K562 (cell line): ENCODE results near the gene BRD3. TPM values are rescaled to one million over a fixed set of nuclear protein-coding genes. Genes with fewer than 3 reads are reported as not detected.

ENCODE experiments used
- CHD1 ChIP-seq: fragments of 200-600 bp; sonication (generic); IDR thresholded peaks from one replicate; pipeline ENCODE4 v1.6.1; 2012; ENCODE audit warnings: mild to moderate bottlenecking, moderate library complexity, low read length, inconsistent platforms
- CREBBP ChIP-seq: IDR thresholded peaks from one replicate; pipeline ENCODE4 v1.6.1; 2012; ENCODE audit warnings: low read depth, mild to moderate bottlenecking, control low read depth, inconsistent platforms, low read length
- EP400 ChIP-seq: fragments of 450-650 bp; IDR thresholded peaks from 2 replicates; pipeline ENCODE4 v1.6.1; 2017; ENCODE audit warnings: antibody characterized with exemption, mild to moderate bottlenecking, moderate library complexity
- HNRNPL ChIP-seq: fragments of 200-400 bp; formaldehyde crosslinking; IDR thresholded peaks from 2 replicates; pipeline ENCODE4 v1.6.1; 2017; ENCODE audit warnings: low read depth, mild to moderate bottlenecking, low read length
- MAFK ChIP-seq: IDR thresholded peaks from 2 replicates; pipeline ENCODE4 v1.6.1; 2011; ENCODE audit warnings: low read length, improper control_type of control experiment
- MEIS2 ChIP-seq: fragments of 450-650 bp; IDR thresholded peaks from 2 replicates; pipeline ENCODE4 v1.6.1; 2014; ENCODE audit warnings: mild to moderate bottlenecking; ENCODE audit not compliant: partially characterized antibody
- NCOR1 ChIP-seq: fragments of 450-650 bp; IDR thresholded peaks from 2 replicates; pipeline ENCODE4 v1.6.1; 2016; ENCODE audit warnings: mild to moderate bottlenecking, moderate library complexity
- NONO ChIP-seq, 2 experiments: fragments of 200-400 bp in 1 of 2; fragments of 450-650 bp in 1 of 2; formaldehyde crosslinking in 1 of 2; IDR thresholded peaks; 2 replicates each; pipeline ENCODE4 v1.6.1; 2017; ENCODE audit warnings: low read depth in 2 of 2, mild to moderate bottlenecking in 2 of 2, moderate library complexity in 2 of 2, low read length in 1 of 2
- SMARCC2 ChIP-seq: fragments of 450-650 bp; IDR thresholded peaks from 2 replicates; pipeline ENCODE4 v1.6.1; 2017; ENCODE audit warnings: antibody characterized with exemption, moderate library complexity, mild to moderate bottlenecking, low read depth
- SRSF1 ChIP-seq: fragments of 200-400 bp; formaldehyde crosslinking; IDR thresholded peaks from 2 replicates; pipeline ENCODE4 v1.6.1; 2017; ENCODE audit warnings: mild to moderate bottlenecking, low read depth, low read length, moderate library complexity
- TARDBP ChIP-seq: fragments of 450-650 bp; IDR thresholded peaks from 2 replicates; pipeline ENCODE4 v1.6.1; 2016
- ZNF143 ChIP-seq: sonication (generic); formaldehyde crosslinking; IDR thresholded peaks from 2 replicates; pipeline ENCODE4 v1.9.0; 2022; ENCODE audit warnings: mild to moderate bottlenecking, missing genetic modification reagents
- polyA plus RNA-seq, 8 experiments: library from polyadenylated mRNA; depleted of rRNA in 4 of 8; stranded (reverse) in 5 of 8; unstranded in 3 of 8; fragments of >200 nt; fragmentation: Nextera tagmentation in 2 of 8; fragmentation: Illumina TruSeq in 1 of 8; extraction: Ambion mirVana in 2 of 8; extraction: Trizol in 1 of 8; gene quantifications; 2 replicates each; pipeline versions ENCODE4 v1.2.1 to v1.2.3, GENCODE V29; 2011 to 2014; ENCODE audit warnings: inconsistent platforms in 1 of 8, missing spikeins in 1 of 8
- total RNA-seq, 7 experiments: library from RNA; depleted of rRNA in 6 of 7; stranded (reverse); fragments of >200 nt in 6 of 7; fragmentation: Illumina TruSeq in 2 of 7; extraction: Trizol in 2 of 7; gene quantifications; 2 replicates each; pipeline versions ENCODE4 v1.2.1 to v1.2.3, GENCODE V29; 2011 to 2021; ENCODE audit warnings: low replicate concordance in 1 of 7
- TF ChIP-seq, protein P1 (sequence below): IDR thresholded peaks from 3 replicates; pipeline ENCODE4 v1.6.1; 2011; ENCODE audit warnings: borderline replicate concordance, mild to moderate bottlenecking; ENCODE audit not compliant: insufficient read length, insufficient read depth
- TF ChIP-seq, protein P2 (sequence below): fragments of 450-650 bp; IDR thresholded peaks from 2 replicates; pipeline ENCODE4 v1.6.1; 2018; ENCODE audit not compliant: partially characterized antibody
- TF ChIP-seq, protein P3 (sequence below): fragments of 250-450 bp; sonication (Bioruptor Pico); IDR thresholded peaks from 2 replicates; pipeline ENCODE4 v1.8.0; 2022; ENCODE audit warnings: moderate library complexity, mild to moderate bottlenecking, inconsistent platforms
- TF ChIP-seq, protein P4 (sequence below): sonication (generic); formaldehyde crosslinking; IDR thresholded peaks from 2 replicates; pipeline ENCODE4 v1.8.0; 2022; ENCODE audit warnings: mild to moderate bottlenecking, missing genetic modification reagents
- TF ChIP-seq, protein P5 (sequence below), 2 experiments: fragments of 450-650 bp in 1 of 2; sonication (generic) in 1 of 2; formaldehyde crosslinking; conservative IDR thresholded peaks; 2 replicates each; pipeline versions ENCODE4 v1.4.0 to v1.8.1; 2020 to 2022; ENCODE audit warnings: mild to moderate bottlenecking in 1 of 2, missing genetic modification reagents in 1 of 2
- TF ChIP-seq, protein P6 (sequence below), 2 experiments: IDR thresholded peaks; 2 replicates each; pipeline ENCODE4 v1.6.1; 2011; ENCODE audit warnings: borderline replicate concordance in 1 of 2, control low read depth in 1 of 2, low read depth in 1 of 2, low read length in 1 of 2, mild to moderate bottlenecking in 1 of 2, mixed read lengths in 1 of 2, moderate library complexity in 1 of 2; ENCODE audit not compliant: insufficient read depth in 1 of 2, insufficient read length in 1 of 2, poor library complexity in 1 of 2, severe bottlenecking in 1 of 2; ENCODE audit errors: extremely low read depth in 1 of 2

The BRD3 gene
- total and polyA plus RNA-seq, 9 of the 15 experiments (the other 6 are each of a cell fraction or from before 2014, with no cell fraction given): 0.82 to 37.1 (median 4.2) TPM

DNA sequence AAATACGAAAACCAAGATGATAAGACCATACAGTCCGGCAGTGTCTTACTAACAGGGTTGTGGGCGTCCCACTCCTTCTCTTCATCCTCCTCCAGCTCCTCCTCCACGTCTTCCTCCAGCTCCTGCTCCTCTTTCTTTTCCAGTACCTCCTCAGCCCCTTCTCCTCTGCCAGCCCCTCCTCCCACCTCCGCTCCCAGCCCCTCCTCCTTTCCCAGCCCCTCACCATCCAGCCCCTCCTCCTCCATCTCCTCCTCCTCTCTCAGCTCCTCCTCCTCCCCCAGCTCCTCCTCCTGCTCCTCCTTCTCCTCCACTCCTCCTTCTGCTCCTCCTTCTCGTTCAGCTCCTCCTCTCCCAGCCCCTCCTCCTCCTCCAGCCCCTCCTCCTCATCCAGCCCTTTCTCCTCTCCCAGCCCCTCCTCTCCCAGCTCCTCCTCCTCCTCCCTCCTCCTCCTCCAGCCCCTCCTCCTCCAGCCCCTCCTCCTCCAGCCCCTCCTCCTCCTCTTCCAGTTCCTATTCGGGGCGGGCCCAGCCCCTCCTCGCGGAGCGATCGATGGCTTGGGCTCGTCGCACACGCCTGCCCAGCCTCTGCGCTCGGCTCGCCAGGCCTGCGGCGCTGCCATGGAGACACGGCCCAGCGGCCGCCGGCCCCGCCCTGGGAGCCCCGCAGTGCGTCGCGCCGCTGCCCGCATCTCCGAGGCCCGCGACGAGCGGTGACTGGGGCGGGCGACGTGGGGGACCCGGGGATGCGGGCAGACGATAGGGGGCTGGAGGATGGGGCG, 42.8 kb downstream of the BRD3 start, which contains the start of gene BRD3OS (continued):
- TF ChIP-seq, protein P1, sequence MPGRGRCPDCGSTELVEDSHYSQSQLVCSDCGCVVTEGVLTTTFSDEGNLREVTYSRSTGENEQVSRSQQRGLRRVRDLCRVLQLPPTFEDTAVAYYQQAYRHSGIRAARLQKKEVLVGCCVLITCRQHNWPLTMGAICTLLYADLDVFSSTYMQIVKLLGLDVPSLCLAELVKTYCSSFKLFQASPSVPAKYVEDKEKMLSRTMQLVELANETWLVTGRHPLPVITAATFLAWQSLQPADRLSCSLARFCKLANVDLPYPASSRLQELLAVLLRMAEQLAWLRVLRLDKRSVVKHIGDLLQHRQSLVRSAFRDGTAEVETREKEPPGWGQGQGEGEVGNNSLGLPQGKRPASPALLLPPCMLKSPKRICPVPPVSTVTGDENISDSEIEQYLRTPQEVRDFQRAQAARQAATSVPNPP: no peak
- no peak for TF ChIP-seq CREBBP
- TF ChIP-seq, protein P2, sequence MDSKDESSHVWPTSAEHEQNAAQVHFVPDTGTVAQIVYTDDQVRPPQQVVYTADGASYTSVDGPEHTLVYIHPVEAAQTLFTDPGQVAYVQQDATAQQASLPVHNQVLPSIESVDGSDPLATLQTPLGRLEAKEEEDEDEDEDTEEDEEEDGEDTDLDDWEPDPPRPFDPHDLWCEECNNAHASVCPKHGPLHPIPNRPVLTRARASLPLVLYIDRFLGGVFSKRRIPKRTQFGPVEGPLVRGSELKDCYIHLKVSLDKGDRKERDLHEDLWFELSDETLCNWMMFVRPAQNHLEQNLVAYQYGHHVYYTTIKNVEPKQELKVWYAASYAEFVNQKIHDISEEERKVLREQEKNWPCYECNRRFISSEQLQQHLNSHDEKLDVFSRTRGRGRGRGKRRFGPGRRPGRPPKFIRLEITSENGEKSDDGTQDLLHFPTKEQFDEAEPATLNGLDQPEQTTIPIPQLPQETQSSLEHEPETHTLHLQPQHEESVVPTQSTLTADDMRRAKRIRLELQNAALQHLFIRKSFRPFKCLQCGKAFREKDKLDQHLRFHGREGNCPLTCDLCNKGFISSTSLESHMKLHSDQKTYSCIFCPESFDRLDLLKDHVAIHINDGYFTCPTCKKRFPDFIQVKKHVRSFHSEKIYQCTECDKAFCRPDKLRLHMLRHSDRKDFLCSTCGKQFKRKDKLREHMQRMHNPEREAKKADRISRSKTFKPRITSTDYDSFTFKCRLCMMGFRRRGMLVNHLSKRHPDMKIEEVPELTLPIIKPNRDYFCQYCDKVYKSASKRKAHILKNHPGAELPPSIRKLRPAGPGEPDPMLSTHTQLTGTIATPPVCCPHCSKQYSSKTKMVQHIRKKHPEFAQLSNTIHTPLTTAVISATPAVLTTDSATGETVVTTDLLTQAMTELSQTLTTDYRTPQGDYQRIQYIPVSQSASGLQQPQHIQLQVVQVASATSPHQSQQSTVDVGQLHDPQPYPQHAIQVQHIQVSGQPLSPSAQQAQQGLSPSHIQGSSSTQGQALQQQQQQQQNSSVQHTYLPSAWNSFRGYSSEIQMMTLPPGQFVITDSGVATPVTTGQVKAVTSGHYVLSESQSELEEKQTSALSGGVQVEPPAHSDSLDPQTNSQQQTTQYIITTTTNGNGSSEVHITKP: no peak
- TF ChIP-seq, protein P3, sequence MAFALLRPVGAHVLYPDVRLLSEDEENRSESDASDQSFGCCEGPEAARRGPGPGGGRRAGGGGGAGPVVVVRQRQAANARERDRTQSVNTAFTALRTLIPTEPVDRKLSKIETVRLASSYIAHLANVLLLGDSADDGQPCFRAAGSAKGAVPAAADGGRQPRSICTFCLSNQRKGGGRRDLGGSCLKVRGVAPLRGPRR (CRISPR knock-in tag): no peak
- no peak for TF ChIP-seq MEIS2
- TF ChIP-seq EP400: no peak
- TF ChIP-seq, protein P4, sequence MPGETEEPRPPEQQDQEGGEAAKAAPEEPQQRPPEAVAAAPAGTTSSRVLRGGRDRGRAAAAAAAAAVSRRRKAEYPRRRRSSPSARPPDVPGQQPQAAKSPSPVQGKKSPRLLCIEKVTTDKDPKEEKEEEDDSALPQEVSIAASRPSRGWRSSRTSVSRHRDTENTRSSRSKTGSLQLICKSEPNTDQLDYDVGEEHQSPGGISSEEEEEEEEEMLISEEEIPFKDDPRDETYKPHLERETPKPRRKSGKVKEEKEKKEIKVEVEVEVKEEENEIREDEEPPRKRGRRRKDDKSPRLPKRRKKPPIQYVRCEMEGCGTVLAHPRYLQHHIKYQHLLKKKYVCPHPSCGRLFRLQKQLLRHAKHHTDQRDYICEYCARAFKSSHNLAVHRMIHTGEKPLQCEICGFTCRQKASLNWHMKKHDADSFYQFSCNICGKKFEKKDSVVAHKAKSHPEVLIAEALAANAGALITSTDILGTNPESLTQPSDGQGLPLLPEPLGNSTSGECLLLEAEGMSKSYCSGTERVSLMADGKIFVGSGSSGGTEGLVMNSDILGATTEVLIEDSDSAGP (CRISPR knock-in tag): no peak
- no peak for TF ChIP-seq SMARCC2
- TF ChIP-seq CHD1: no peak
- TF ChIP-seq, protein P5, sequence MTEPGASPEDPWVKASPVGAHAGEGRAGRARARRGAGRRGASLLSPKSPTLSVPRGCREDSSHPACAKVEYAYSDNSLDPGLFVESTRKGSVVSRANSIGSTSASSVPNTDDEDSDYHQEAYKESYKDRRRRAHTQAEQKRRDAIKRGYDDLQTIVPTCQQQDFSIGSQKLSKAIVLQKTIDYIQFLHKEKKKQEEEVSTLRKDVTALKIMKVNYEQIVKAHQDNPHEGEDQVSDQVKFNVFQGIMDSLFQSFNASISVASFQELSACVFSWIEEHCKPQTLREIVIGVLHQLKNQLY (CRISPR knock-in tag; conservative IDR thresholded peaks at IDR 0.05): no peak
- no peak for TF ChIP-seq HNRNPL
- TF ChIP-seq, protein P6, sequence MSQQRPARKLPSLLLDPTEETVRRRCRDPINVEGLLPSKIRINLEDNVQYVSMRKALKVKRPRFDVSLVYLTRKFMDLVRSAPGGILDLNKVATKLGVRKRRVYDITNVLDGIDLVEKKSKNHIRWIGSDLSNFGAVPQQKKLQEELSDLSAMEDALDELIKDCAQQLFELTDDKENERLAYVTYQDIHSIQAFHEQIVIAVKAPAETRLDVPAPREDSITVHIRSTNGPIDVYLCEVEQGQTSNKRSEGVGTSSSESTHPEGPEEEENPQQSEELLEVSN (IDR thresholded peaks at IDR 0.05; ENCODE audit: borderline replicate concordance in 1 of 2, extremely low read depth in 1 of 2, insufficient read depth in 1 of 2, insufficient read length in 1 of 2, low read depth in 1 of 2, low read length in 1 of 2, poor library complexity in 1 of 2, severe bottlenecking in 1 of 2): peak in 1 of 2 experiments; percentile 40
- TF ChIP-seq NCOR1: no peak
- 0 out of 4 replicates have a peak, but pooled peaks of 1 of the 2 experiments have one; percentile 44 for TF ChIP-seq NONO (IDR thresholded peaks at IDR 0.05; ENCODE audit: low read depth in 2 of 2, low read length in 1 of 2)
- TF ChIP-seq SRSF1: no peak
- no peak for TF ChIP-seq TARDBP
- no peak for TF ChIP-seq MAFK
- no peak for TF ChIP-seq ZNF143 (CRISPR knock-in tag)
